HEK293T (cell line): ENCODE measurements around the gene ZMYM4.

Source experiments
- CTCF ChIA-PET: fragments of 350-600 bp; formaldehyde crosslinking; extraction: SDS; loops from one replicate; lab custom pipeline; 2021; ENCODE audit warnings: antibody characterized with exemption, inconsistent platforms; lab: Yijun Ruan, JAX
- POLR2A ChIA-PET: fragments of 350-600 bp; formaldehyde crosslinking; extraction: SDS; loops from one replicate; lab custom pipeline; 2020; ENCODE audit warnings: antibody characterized with exemption, inconsistent platforms; lab: Yijun Ruan, JAX
- DNase-seq: peaks from one replicate; pipeline ENCODE4 v3.0.0; 2012; ENCODE audit warnings: mixed read lengths; ENCODE audit errors: extremely low spot score
- ARNT ChIP-seq: fragments of 450-650 bp; IDR thresholded peaks from 2 replicates; pipeline ENCODE4 v1.6.1; 2017; ENCODE audit warnings: mild to moderate bottlenecking
- BHLHE40 ChIP-seq: fragments of 450-650 bp; IDR thresholded peaks from 2 replicates; pipeline ENCODE4 v1.6.1; 2016; ENCODE audit warnings: mild to moderate bottlenecking, moderate library complexity, borderline replicate concordance
- CTBP1 ChIP-seq: fragments of 450-650 bp; IDR thresholded peaks from 2 replicates; pipeline ENCODE4 v1.6.1; 2016; ENCODE audit warnings: borderline replicate concordance
- ELF4 ChIP-seq: fragments of 450-650 bp; IDR thresholded peaks from 2 replicates; pipeline ENCODE4 v1.6.1; 2017; ENCODE audit warnings: antibody characterized with exemption
- FOXA1 ChIP-seq: fragments of 450-650 bp; IDR thresholded peaks from 2 replicates; pipeline ENCODE4 v1.6.1; 2016; ENCODE audit warnings: mild to moderate bottlenecking
- FOXK2 ChIP-seq: fragments of 450-650 bp; IDR thresholded peaks from 2 replicates; pipeline ENCODE4 v1.6.1; 2016; ENCODE audit warnings: mild to moderate bottlenecking
- FOXM1 ChIP-seq: fragments of 450-650 bp; IDR thresholded peaks from 2 replicates; pipeline ENCODE4 v1.6.1; 2017; ENCODE audit warnings: mild to moderate bottlenecking, borderline replicate concordance
- HDGF ChIP-seq: fragments of 450-650 bp; IDR thresholded peaks from 2 replicates; pipeline ENCODE4 v1.6.1; 2017; ENCODE audit warnings: antibody characterized with exemption, borderline replicate concordance
- L3MBTL2 ChIP-seq: fragments of 450-650 bp; conservative IDR thresholded peaks from 2 replicates; pipeline ENCODE4 v1.6.1; 2016; ENCODE audit warnings: mild to moderate bottlenecking
- LEF1 ChIP-seq: fragments of 450-650 bp; IDR thresholded peaks from 2 replicates; pipeline ENCODE4 v1.6.1; 2017; ENCODE audit warnings: mild to moderate bottlenecking, borderline replicate concordance
- NFRKB ChIP-seq: fragments of 450-650 bp; IDR thresholded peaks from 2 replicates; pipeline ENCODE4 v1.6.1; 2016; ENCODE audit warnings: mild to moderate bottlenecking, moderate library complexity
- PKNOX1 ChIP-seq: fragments of 450-650 bp; IDR thresholded peaks from 2 replicates; pipeline ENCODE4 v1.6.1; 2016
- SP1 ChIP-seq: fragments of 450-650 bp; IDR thresholded peaks from 2 replicates; pipeline ENCODE4 v1.6.1; 2017
- SUZ12 ChIP-seq: fragments of 450-650 bp; IDR thresholded peaks from 2 replicates; pipeline ENCODE4 v1.6.1; 2016; ENCODE audit warnings: mild to moderate bottlenecking
- TARDBP ChIP-seq: fragments of 450-650 bp; IDR thresholded peaks from 2 replicates; pipeline ENCODE4 v1.6.1; 2016
- ZNF384 ChIP-seq: fragments of 450-650 bp; IDR thresholded peaks from 2 replicates; pipeline ENCODE4 v1.6.1; 2016

ZMYM4 gene

GRCh38 chr1:35430762-35431161 lies 162.3 kb downstream of the ZMYM4 start:
- CTCF ChIA-PET: interaction anchor here (1.2 kb wide), 1 partner anchor 15 kb away, joined by 3 read pairs; no protein-coding TSS in a partner anchor
- no peak for DNase-seq
- no peak for TF ChIP-seq NFRKB
- no peak for TF ChIP-seq HDGF
- TF ChIP-seq ZNF384: no peak
- TF ChIP-seq LEF1: no peak
- no peak for TF ChIP-seq PKNOX1
- no peak for TF ChIP-seq ARNT
- no peak for TF ChIP-seq SP1
- TF ChIP-seq SUZ12: no peak
- no peak for TF ChIP-seq BHLHE40
- no peak for TF ChIP-seq FOXM1
- POLR2A ChIA-PET: no interaction called here

GRCh38 chr1:35431173-35431599 lies 162.7 kb downstream of the ZMYM4 start:
- no peak for DNase-seq
- TF ChIP-seq BHLHE40 (no peak), ELF4 (no peak), SP1 (no peak)
- ChIA-PET POLR2A (no interaction called here), CTCF (interaction anchor here (1.2 kb wide), 1 partner anchor 14 kb away, joined by 3 read pairs; no protein-coding TSS in a partner anchor)

- TF ChIP-seq L3MBTL2: no peak
- TF ChIP-seq HDGF: no peak
- no peak for TF ChIP-seq PKNOX1
- TF ChIP-seq BHLHE40: no peak
- no peak for TF ChIP-seq CTBP1
- no peak for TF ChIP-seq FOXA1
- no peak for TF ChIP-seq TARDBP
- TF ChIP-seq SP1: no peak
- POLR2A ChIA-PET: interaction anchor here (0.9 kb wide), 1 partner anchor 9 kb away, joined by 3 read pairs; no protein-coding TSS in a partner anchor
- CTCF ChIA-PET: no interaction called here
- no peak for DNase-seq
These were observed 163.7 kb downstream of the ZMYM4 start for GRCh38 chr1:35432231-35432630.

- ChIA-PET CTCF (no interaction called here), POLR2A (no interaction called here)
- DNase-seq: no peak
- TF ChIP-seq SUZ12: no peak
- TF ChIP-seq TARDBP: no peak
- no peak for TF ChIP-seq ZNF384
- TF ChIP-seq SP1: no peak
- TF ChIP-seq NFRKB: no peak
- no peak for TF ChIP-seq LEF1
- TF ChIP-seq FOXM1: no peak
- no peak for TF ChIP-seq PKNOX1
- TF ChIP-seq ARNT: no peak
- TF ChIP-seq FOXK2: no peak
- no peak for TF ChIP-seq FOXA1
- no peak for TF ChIP-seq L3MBTL2
- no peak for TF ChIP-seq CTBP1
- TF ChIP-seq ELF4: no peak
- no peak for TF ChIP-seq BHLHE40
- TF ChIP-seq HDGF: no peak
These were observed 165.2 kb downstream of the ZMYM4 start for GRCh38 chr1:35433714-35434113.

GRCh38 chr1:35434703-35435102 lies 166.2 kb downstream of the ZMYM4 start:
- DNase-seq: no peak
- TF ChIP-seq SP1: no peak
- no peak for TF ChIP-seq HDGF
- no peak for TF ChIP-seq PKNOX1
- no peak for TF ChIP-seq BHLHE40
- no peak for TF ChIP-seq ELF4
- no peak for TF ChIP-seq FOXA1
- TF ChIP-seq NFRKB: no peak
- TF ChIP-seq SUZ12: no peak
- ChIA-PET CTCF (interaction anchor here (1.0 to 1.3 kb wide), 2 partner anchors 16 to 21 kb away, joined by 4 to 6 read pairs; no protein-coding TSS in a partner anchor), POLR2A (no interaction called here)

- CTCF ChIA-PET: no interaction called here
- TF ChIP-seq CTBP1: no peak
- no peak for TF ChIP-seq ARNT
- TF ChIP-seq L3MBTL2: no peak
- no peak for TF ChIP-seq FOXK2
- no peak for TF ChIP-seq ELF4
- no peak for TF ChIP-seq FOXA1
- TF ChIP-seq NFRKB: no peak
- no peak for TF ChIP-seq TARDBP
- TF ChIP-seq FOXM1: no peak
- TF ChIP-seq HDGF: no peak
- no peak for TF ChIP-seq LEF1
- TF ChIP-seq SP1: no peak
- TF ChIP-seq BHLHE40: no peak
- POLR2A ChIA-PET: interaction anchor here (1.2 to 2.0 kb wide), 2 partner anchors 15 to 577 kb away, joined by 3 to 8 read pairs; partner anchors contain the start of gene SMIM12
- DNase-seq: no peak
These were observed 167.6 kb downstream of the ZMYM4 start for GRCh38 chr1:35436078-35436477.
